Measurements from ENCODE around the gene SARM1. TPM values are rescaled to one million over a fixed set of nuclear protein-coding genes. Genes with fewer than 3 reads are reported as not detected.

The SARM1 gene
- total RNA-seq, 1 donor from 2014 or later = 0.53 TPM

DNA sequence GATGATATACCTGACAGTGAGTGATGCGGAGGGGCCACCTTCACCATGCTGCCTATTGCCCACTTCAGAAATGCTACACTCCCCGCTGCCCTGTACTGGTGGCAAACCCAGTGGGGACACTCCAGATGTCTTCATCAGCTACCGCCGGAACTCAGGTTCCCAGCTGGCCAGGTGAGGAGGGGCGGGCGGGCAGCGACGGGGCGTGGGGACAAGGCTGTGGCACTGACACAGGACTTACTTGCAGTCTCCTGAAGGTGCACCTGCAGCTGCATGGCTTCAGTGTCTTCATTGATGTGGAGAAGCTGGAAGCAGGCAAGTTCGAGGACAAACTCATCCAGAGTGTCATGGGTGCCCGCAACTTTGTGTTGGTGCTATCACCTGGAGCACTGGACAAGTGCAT is 16.6 kb downstream of the SARM1 start:
- no peak for FAIRE-seq
- H3K4me3 ChIP-seq (ENCODE audit: low read depth, low read length) = no peak overlapping the region
- TF ChIP-seq, protein P1, sequence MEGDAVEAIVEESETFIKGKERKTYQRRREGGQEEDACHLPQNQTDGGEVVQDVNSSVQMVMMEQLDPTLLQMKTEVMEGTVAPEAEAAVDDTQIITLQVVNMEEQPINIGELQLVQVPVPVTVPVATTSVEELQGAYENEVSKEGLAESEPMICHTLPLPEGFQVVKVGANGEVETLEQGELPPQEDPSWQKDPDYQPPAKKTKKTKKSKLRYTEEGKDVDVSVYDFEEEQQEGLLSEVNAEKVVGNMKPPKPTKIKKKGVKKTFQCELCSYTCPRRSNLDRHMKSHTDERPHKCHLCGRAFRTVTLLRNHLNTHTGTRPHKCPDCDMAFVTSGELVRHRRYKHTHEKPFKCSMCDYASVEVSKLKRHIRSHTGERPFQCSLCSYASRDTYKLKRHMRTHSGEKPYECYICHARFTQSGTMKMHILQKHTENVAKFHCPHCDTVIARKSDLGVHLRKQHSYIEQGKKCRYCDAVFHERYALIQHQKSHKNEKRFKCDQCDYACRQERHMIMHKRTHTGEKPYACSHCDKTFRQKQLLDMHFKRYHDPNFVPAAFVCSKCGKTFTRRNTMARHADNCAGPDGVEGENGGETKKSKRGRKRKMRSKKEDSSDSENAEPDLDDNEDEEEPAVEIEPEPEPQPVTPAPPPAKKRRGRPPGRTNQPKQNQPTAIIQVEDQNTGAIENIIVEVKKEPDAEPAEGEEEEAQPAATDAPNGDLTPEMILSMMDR (IDR thresholded peaks at IDR 0.05; ENCODE audit: insufficient read depth, low read length, severe bottlenecking) = no peak
- peaks cover 2% of the 10 kb centered on the region for H3K27me3 ChIP-seq (ENCODE audit: control insufficient read depth, insufficient read depth, low read length)
- no peaks in the 10 kb centered on the region for H3K36me3 ChIP-seq (ENCODE audit: control insufficient read depth, insufficient read depth, low read length)
- no peak for DNase-seq (ENCODE audit: low read depth)

DNA sequence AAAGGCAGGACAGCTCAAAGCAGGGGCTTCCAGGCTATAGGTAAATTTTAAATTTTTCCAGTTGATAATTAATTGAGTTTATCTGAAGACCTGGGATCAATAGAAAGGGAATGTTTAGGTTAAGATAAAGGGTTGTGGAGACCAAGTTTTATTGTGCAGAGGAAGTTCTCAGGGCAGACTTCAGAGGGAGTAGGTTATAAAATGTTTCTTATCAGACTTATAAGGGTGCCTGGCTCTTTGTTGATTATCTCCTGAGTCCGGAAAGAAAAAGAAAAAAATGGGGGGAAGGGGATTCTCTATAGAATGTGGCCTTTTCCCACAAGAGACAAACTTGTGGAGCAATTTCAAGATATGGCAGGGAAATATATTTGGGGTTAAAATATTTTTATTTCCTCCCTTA is 18.6 kb downstream of the SARM1 start:
- no peaks in the 10 kb centered on the region for H3K36me3 ChIP-seq (ENCODE audit: control insufficient read depth, insufficient read depth, low read length)
- FAIRE-seq (no peak), DNase-seq (ENCODE audit: low read depth) (no peak)
- TF ChIP-seq, protein P1 (IDR thresholded peaks at IDR 0.05; ENCODE audit: insufficient read depth, low read length, severe bottlenecking) = no peak
- H3K4me3 ChIP-seq (ENCODE audit: low read depth, low read length) = no peak overlapping the region
- H3K27me3 ChIP-seq (ENCODE audit: control insufficient read depth, insufficient read depth, low read length) = no peaks in the 10 kb centered on the region

DNA sequence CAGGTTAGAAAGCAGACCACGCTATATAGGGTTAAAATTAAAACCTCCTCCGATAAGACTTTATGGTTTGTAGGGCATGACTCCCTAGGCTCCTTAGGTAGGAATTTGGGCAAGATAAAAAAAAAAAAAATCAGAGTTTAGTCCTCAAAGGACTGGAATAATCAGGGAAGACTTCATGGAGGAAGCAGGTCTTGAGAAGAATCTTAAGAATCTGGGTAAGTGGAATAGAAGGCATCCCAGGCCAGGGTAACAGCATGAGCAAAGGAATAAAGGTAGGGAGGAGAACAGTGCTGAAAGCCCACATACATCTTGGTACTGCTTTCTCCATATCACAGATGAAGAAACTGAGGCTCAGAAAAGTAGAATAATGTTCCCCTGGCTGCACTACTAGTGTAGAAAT is 19.1 kb downstream of the SARM1 start:
- Histone ChIP-seq H3K4me3 (ENCODE audit: low read depth, low read length) (no peak overlapping the region), H3K27me3 (ENCODE audit: control insufficient read depth, insufficient read depth, low read length) (no peaks in the 10 kb centered on the region), H3K36me3 (ENCODE audit: control insufficient read depth, insufficient read depth, low read length) (no peaks in the 10 kb centered on the region)
- DNase-seq (ENCODE audit: low read depth) (no peak), FAIRE-seq (no peak)
- TF ChIP-seq, protein P1 (IDR thresholded peaks at IDR 0.05; ENCODE audit: insufficient read depth, low read length, severe bottlenecking) = no peak

DNA sequence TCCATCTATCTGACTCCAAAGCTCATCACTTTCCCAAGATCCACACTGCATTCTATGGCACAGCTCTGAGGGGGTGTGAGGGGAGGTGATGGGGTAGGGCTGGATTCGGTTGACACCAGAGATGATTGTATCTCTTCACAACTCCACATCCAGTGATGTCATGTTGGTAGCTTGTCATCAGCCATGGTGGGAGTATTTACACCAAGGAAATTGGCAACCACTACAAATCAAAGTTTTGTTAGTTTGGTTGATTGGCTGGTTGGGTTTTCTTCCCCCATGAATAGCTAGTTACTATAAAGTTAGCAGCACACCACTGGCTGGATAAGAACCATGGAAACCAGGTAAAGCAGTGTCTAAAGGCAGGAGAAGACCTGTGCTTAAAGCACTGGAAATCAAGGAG is 19.5 kb downstream of the SARM1 start:
- FAIRE-seq (no peak), DNase-seq (ENCODE audit: low read depth) (no peak)
- no peaks in the 10 kb centered on the region for H3K36me3 ChIP-seq (ENCODE audit: control insufficient read depth, insufficient read depth, low read length)

DNA sequence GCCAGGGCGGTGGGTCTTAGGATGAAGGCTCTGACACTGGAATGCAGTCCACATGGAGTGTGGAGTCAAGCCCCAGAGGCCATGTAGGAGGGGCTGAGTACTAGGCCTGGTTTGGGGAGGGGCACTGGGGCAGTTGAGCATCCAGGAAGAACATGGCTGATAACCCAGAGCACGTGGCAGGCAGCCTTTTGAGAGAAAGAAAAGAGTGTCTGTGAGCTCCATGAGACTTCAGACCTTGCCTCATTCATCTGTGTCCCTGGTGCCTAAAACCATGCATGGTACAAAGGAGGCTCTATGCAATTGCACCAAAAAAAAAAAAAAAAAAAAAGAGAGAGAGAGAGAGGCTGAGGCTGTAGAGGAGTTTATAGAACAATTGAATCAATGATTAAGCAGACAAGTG is 19.9 kb downstream of the SARM1 start:
- no peak for DNase-seq (ENCODE audit: low read depth)
- no peak for FAIRE-seq
- H3K27me3 ChIP-seq (ENCODE audit: control insufficient read depth, insufficient read depth, low read length) = no peaks in the 10 kb centered on the region
- H3K4me3 ChIP-seq (ENCODE audit: low read depth, low read length) = no peak overlapping the region
- no peaks in the 10 kb centered on the region for H3K36me3 ChIP-seq (ENCODE audit: control insufficient read depth, insufficient read depth, low read length)
- TF ChIP-seq, protein P1 (IDR thresholded peaks at IDR 0.05; ENCODE audit: insufficient read depth, low read length, severe bottlenecking) = no peak

More for the DNA sequence above, 19.5 kb downstream of the SARM1 start:
- TF ChIP-seq, protein P1 (IDR thresholded peaks at IDR 0.05; ENCODE audit: insufficient read depth, low read length, severe bottlenecking) = no peak
- H3K4me3 ChIP-seq (ENCODE audit: low read depth, low read length) = no peak overlapping the region
- no peaks in the 10 kb centered on the region for H3K27me3 ChIP-seq (ENCODE audit: control insufficient read depth, insufficient read depth, low read length)

DNA sequence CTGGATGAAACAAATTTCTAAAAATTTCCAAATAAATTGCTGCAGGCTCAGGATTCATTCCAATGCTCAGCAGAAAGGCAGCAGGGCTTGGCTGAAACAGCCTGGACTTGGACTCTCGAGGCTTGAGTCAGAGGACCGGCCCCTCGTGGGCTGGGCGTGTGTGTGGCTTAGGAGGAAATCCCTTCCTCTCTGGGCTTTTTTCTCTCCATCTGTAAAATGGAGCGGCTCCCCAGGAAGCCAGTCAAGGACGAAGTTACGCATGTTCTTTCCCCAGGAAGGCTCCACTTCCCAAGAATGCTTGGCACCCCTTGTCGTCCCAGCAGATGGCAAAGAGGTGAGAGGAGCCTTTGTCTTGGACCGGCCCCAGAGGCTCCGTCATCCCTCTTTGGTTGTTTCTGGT is 21.0 kb downstream of the SARM1 start:
- TF ChIP-seq, protein P1 (IDR thresholded peaks at IDR 0.05; ENCODE audit: insufficient read depth, low read length, severe bottlenecking) = no peak
- no peak overlapping the region for H3K4me3 ChIP-seq (ENCODE audit: low read depth, low read length)
- no peaks in the 10 kb centered on the region for H3K36me3 ChIP-seq (ENCODE audit: control insufficient read depth, insufficient read depth, low read length)
- DNase-seq (ENCODE audit: low read depth) = no peak
- FAIRE-seq = no peak
- no peaks in the 10 kb centered on the region for H3K27me3 ChIP-seq (ENCODE audit: control insufficient read depth, insufficient read depth, low read length)
